ENCODE data around the gene MSMO1. TPM values are rescaled to one million over a fixed set of nuclear protein-coding genes. Genes with fewer than 3 reads are reported as not detected.
A peak's percentile ranks its signal among the peaks of the same experiment; 100 is the strongest.

The MSMO1 gene
- polyA plus RNA-seq, 1 donor, result 145 TPM

- H3K27ac ChIP-seq (ENCODE audit: low read length), result no peak overlapping the region
- no peaks in the 10 kb centered on the region for H3K9me3 ChIP-seq (ENCODE audit: control insufficient read depth, low read depth, low read length)
- no peaks in the 10 kb centered on the region for H3K4me1 ChIP-seq (ENCODE audit: control insufficient read depth, insufficient read depth, low read length)
- H3K4me3 ChIP-seq (ENCODE audit: low read length), result no peak overlapping the region
- H3K36me3 ChIP-seq (ENCODE audit: control insufficient read depth, insufficient read depth, low read length), result no peaks in the 10 kb centered on the region
- DNase-seq, result peak; percentile 31 to 62
- no CpG with 5 or more reads among the region's 2 CpGs for WGBS (ENCODE audit: insufficient coverage, low lambda C conversion rate)
- no peaks in the 10 kb centered on the region for H3K27me3 ChIP-seq (ENCODE audit: control insufficient read depth, insufficient read depth, low read length)
Observed at GRCh38 chr4:165355900-165356300, 28.4 kb downstream of the MSMO1 start.

DNA sequence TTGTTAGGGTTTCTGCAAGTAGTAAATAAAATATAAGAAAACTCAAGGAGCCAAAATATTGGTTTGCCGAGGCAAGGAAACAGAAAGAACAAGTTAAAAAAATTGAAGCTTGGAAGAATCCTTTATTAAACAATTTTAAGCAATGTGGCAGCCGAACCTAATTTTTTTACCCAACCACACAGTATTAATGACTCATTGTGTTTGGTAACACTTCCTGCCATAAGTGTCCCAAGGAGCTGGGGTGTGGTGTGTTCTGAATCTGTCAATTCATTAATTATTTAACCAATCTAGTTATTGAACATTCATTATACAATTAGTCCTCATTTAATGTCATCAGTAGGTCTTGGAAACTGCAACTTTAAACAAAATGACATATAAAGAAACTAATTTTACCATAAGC is 32.0 kb downstream of the MSMO1 start:
- H3K9me3 ChIP-seq (ENCODE audit: control insufficient read depth, low read depth, low read length), result no peaks in the 10 kb centered on the region
- H3K4me1 ChIP-seq (ENCODE audit: control insufficient read depth, insufficient read depth, low read length), result peaks cover 13% of the 10 kb centered on the region
- H3K27ac ChIP-seq (ENCODE audit: low read length), result no peak overlapping the region
- no peaks in the 10 kb centered on the region for H3K36me3 ChIP-seq (ENCODE audit: control insufficient read depth, insufficient read depth, low read length)
- DNase-seq, result no peak
- WGBS (ENCODE audit: insufficient coverage, low lambda C conversion rate), result 100% methylated on average over 1 of the region's 2 CpGs
- H3K4me3 ChIP-seq (ENCODE audit: low read length), result no peak overlapping the region
- H3K27me3 ChIP-seq (ENCODE audit: control insufficient read depth, insufficient read depth, low read length), result no peaks in the 10 kb centered on the region

DNA sequence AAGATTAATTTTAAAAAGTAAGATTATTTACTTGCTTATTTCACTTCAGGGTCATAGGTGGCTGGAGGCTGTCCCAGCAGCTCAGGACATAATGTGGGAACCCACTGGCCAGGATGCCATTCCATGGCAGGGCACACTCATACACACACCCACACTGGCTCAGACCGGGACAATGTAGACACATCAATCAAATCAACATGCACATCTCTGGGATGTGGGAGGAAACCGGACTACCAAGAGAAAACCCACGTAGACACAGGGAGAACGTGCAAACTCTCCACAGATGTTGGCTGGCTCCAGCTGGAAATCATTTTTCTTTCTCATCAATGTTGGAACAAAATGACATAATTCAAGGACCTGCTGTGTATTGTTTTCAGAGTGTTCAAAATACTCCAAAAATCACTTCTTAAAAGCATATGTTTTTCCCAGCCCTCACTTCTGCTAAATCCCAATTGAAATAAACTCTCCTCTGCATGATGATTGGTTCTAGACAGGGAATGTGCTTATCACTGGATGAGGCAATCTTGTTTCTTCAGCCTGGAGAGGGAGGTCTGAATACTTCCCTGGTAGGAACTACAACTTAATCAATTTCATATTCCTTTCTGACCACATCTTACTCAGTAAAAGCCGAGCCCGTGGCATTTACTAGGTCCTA is 32.7 kb downstream of the MSMO1 start:
- WGBS (ENCODE audit: insufficient coverage, low lambda C conversion rate), result no CpG with 5 or more reads among the region's 6 CpGs
- no peaks in the 10 kb centered on the region for H3K9me3 ChIP-seq (ENCODE audit: control insufficient read depth, low read depth, low read length)
- no peaks in the 10 kb centered on the region for H3K27me3 ChIP-seq (ENCODE audit: control insufficient read depth, insufficient read depth, low read length)
- H3K4me3 ChIP-seq (ENCODE audit: low read length), result no peak overlapping the region
- H3K4me1 ChIP-seq (ENCODE audit: control insufficient read depth, insufficient read depth, low read length), result peaks cover 17% of the 10 kb centered on the region
- no peak overlapping the region for H3K27ac ChIP-seq (ENCODE audit: low read length)
- H3K36me3 ChIP-seq (ENCODE audit: control insufficient read depth, insufficient read depth, low read length), result no peaks in the 10 kb centered on the region
- no peak for DNase-seq

DNA sequence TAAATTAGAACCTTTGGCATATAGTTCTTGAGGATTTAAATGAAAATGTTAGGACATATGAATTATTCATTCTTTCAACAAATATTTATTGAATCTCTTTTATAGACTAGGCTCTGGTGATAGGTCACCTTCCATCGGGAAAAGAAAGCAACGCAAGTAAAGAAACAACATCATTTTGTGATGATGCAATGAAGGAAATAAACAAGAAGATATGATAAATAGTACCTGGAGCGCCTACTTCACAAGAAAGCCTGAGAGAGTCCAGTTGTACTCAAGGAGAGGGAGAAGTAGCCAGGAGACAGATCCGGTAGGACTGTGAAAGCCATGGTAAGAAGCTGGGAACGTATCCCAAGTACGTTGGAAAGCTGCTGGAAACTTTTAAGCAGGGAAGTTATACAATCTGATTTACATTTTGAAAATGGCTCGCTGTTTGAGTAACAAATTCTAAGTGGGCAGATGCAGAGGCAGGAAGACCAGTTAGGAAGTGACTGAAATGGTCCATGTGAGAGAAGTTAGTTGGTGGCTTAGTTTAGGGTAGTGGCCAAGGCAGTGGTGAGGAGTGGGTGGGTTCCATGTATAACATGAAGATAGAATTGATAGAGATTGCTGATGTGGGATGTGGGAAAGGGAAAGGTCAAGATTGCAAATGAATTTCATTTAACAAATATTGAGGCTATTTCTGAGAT is 33.7 kb downstream of the MSMO1 start:
- H3K36me3 ChIP-seq (ENCODE audit: control insufficient read depth, insufficient read depth, low read length), result no peaks in the 10 kb centered on the region
- 100% methylated on average over 2 of the region's 7 CpGs for WGBS (ENCODE audit: insufficient coverage, low lambda C conversion rate)
- no peak for DNase-seq
- no peaks in the 10 kb centered on the region for H3K9me3 ChIP-seq (ENCODE audit: control insufficient read depth, low read depth, low read length)
- H3K27ac ChIP-seq (ENCODE audit: low read length), result no peak overlapping the region
- H3K27me3 ChIP-seq (ENCODE audit: control insufficient read depth, insufficient read depth, low read length), result no peaks in the 10 kb centered on the region
- peaks cover 26% of the 10 kb centered on the region for H3K4me1 ChIP-seq (ENCODE audit: control insufficient read depth, insufficient read depth, low read length)
- no peak overlapping the region for H3K4me3 ChIP-seq (ENCODE audit: low read length)

DNA sequence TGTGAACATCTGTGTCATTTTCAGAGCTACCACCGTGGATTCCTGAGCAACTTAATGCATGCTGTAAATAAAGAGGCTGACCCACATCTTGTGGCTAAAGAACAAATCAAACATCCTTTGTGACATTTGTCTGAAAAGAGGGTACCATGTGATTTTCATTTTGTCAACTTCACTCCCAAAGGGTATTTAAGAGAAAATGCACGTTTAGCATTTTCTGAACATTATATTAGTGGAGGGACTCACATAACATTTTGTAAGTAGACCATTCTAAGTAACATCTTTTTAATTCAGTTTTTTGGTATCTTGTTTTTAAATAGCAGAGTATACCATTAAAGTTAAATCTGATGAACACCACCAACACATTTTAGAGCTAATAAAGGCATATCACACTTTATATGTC is 34.3 kb downstream of the MSMO1 start:
- Histone ChIP-seq H3K4me1 (ENCODE audit: control insufficient read depth, insufficient read depth, low read length) (peaks cover 28% of the 10 kb centered on the region), H3K27ac (ENCODE audit: low read length) (no peak overlapping the region), H3K4me3 (ENCODE audit: low read length) (no peak overlapping the region), H3K27me3 (ENCODE audit: control insufficient read depth, insufficient read depth, low read length) (no peaks in the 10 kb centered on the region), H3K9me3 (ENCODE audit: control insufficient read depth, low read depth, low read length) (no peaks in the 10 kb centered on the region), H3K36me3 (ENCODE audit: control insufficient read depth, insufficient read depth, low read length) (no peaks in the 10 kb centered on the region)
- no peak for DNase-seq
- no CpG with 5 or more reads among the region's 2 CpGs for WGBS (ENCODE audit: insufficient coverage, low lambda C conversion rate)

DNA sequence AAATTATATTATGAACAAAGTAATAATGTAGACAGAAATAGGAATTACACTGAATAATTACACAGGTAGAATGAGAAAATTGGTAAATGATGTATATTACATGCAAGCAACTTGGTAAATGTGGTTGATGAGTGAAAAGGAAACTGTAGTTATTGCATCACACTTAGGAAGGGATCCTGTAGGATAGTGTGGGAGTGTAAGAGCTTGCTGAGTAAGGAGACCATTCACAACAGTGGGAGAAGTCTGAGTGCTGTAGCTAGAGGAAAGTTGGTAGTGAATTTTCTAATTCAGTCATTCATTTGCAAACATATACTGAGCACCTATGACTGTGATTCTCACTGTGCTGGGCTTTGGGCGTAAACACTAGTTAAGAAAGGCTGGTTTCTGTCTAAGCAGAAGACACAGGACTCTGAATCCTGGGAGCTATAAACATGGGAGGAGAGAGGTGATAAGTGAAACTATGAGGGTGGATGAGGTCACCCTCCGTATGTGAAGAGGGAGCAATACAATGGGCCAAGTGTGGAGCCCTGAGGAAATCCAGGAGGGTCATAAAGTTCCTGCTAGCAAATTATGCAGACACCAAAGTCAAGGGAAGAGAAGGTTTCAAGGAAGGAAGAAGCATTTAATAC is 37.1 kb downstream of the MSMO1 start:
- Histone ChIP-seq H3K27ac (ENCODE audit: low read length) (peak overlapping the region; percentile 92), H3K27me3 (ENCODE audit: control insufficient read depth, insufficient read depth, low read length) (no peaks in the 10 kb centered on the region), H3K4me1 (ENCODE audit: control insufficient read depth, insufficient read depth, low read length) (peaks cover 34% of the 10 kb centered on the region), H3K4me3 (ENCODE audit: low read length) (no peak overlapping the region), H3K36me3 (ENCODE audit: control insufficient read depth, insufficient read depth, low read length) (no peaks in the 10 kb centered on the region), H3K9me3 (ENCODE audit: control insufficient read depth, low read depth, low read length) (no peaks in the 10 kb centered on the region)
- no CpG with 5 or more reads among the region's 2 CpGs for WGBS (ENCODE audit: insufficient coverage, low lambda C conversion rate)
- DNase-seq, result peak; percentile 90 to 98

- no peak for DNase-seq
- H3K4me1 ChIP-seq (ENCODE audit: control insufficient read depth, insufficient read depth, low read length), result peaks cover 38% of the 10 kb centered on the region
- 100% methylated on average over 1 of the region's 4 CpGs for WGBS (ENCODE audit: insufficient coverage, low lambda C conversion rate)
- no peaks in the 10 kb centered on the region for H3K36me3 ChIP-seq (ENCODE audit: control insufficient read depth, insufficient read depth, low read length)
- H3K4me3 ChIP-seq (ENCODE audit: low read length), result no peak overlapping the region
- H3K27me3 ChIP-seq (ENCODE audit: control insufficient read depth, insufficient read depth, low read length), result no peaks in the 10 kb centered on the region
- H3K9me3 ChIP-seq (ENCODE audit: control insufficient read depth, low read depth, low read length), result no peaks in the 10 kb centered on the region
- no peak overlapping the region for H3K27ac ChIP-seq (ENCODE audit: low read length)
Observed at GRCh38 chr4:165367040-165367439, 39.6 kb downstream of the MSMO1 start.

- peaks cover 29% of the 10 kb centered on the region for H3K4me1 ChIP-seq (ENCODE audit: control insufficient read depth, insufficient read depth, low read length)
- no peak overlapping the region for H3K4me3 ChIP-seq (ENCODE audit: low read length)
- DNase-seq, result no peak
- no peak overlapping the region for H3K27ac ChIP-seq (ENCODE audit: low read length)
- H3K36me3 ChIP-seq (ENCODE audit: control insufficient read depth, insufficient read depth, low read length), result no peaks in the 10 kb centered on the region
- H3K27me3 ChIP-seq (ENCODE audit: control insufficient read depth, insufficient read depth, low read length), result no peaks in the 10 kb centered on the region
- no CpG with 5 or more reads among the region's 1 CpG for WGBS (ENCODE audit: insufficient coverage, low lambda C conversion rate)
- no peaks in the 10 kb centered on the region for H3K9me3 ChIP-seq (ENCODE audit: control insufficient read depth, low read depth, low read length)
Observed at GRCh38 chr4:165368114-165368513, 40.6 kb downstream of the MSMO1 start.

GRCh38 chr4:165368567-165368966 is 41.1 kb downstream of the MSMO1 start:
- no CpG with 5 or more reads among the region's 1 CpG for WGBS (ENCODE audit: insufficient coverage, low lambda C conversion rate)
- Histone ChIP-seq H3K36me3 (ENCODE audit: control insufficient read depth, insufficient read depth, low read length) (no peaks in the 10 kb centered on the region), H3K4me3 (ENCODE audit: low read length) (no peak overlapping the region), H3K27me3 (ENCODE audit: control insufficient read depth, insufficient read depth, low read length) (no peaks in the 10 kb centered on the region), H3K27ac (ENCODE audit: low read length) (no peak overlapping the region), H3K9me3 (ENCODE audit: control insufficient read depth, low read depth, low read length) (no peaks in the 10 kb centered on the region), H3K4me1 (ENCODE audit: control insufficient read depth, insufficient read depth, low read length) (peaks cover 27% of the 10 kb centered on the region)
- DNase-seq, result no peak

- Histone ChIP-seq H3K27me3 (ENCODE audit: control insufficient read depth, insufficient read depth, low read length) (no peaks in the 10 kb centered on the region), H3K36me3 (ENCODE audit: control insufficient read depth, insufficient read depth, low read length) (no peaks in the 10 kb centered on the region), H3K4me3 (ENCODE audit: low read length) (no peak overlapping the region), H3K4me1 (ENCODE audit: control insufficient read depth, insufficient read depth, low read length) (peaks cover 25% of the 10 kb centered on the region), H3K9me3 (ENCODE audit: control insufficient read depth, low read depth, low read length) (peaks cover 8% of the 10 kb centered on the region), H3K27ac (ENCODE audit: low read length) (peak overlapping the region; percentile 78)
- WGBS (ENCODE audit: insufficient coverage, low lambda C conversion rate), result no CpG with 5 or more reads among the region's 5 CpGs
- DNase-seq, result peak; percentile 81 to 91
Observed at GRCh38 chr4:165369522-165369921, 42.1 kb downstream of the MSMO1 start.

All from large intestine (tissue), 3 donors.